Lung (tissue), 12 donors: Measurements from ENCODE around the gene EHD1. TPM values are rescaled to one million over a fixed set of nuclear protein-coding genes. Genes with fewer than 3 reads are reported as not detected.
A peak's percentile ranks its signal among the peaks of the same experiment; 100 is the strongest.

Experiments used
- ATAC-seq: fragments of 200-7000 bp; cut with Tn5 transposase; one replicate; pipeline ENCODE4 v1.9.1; 2020; ENCODE audit warnings: moderate number of reproducible peaks; ENCODE audit not compliant: insufficient read depth, low FRiP score
- DNase-seq, 3 donors: peaks; one replicate each; pipeline ENCODE4 v3.0.0-alpha.2; 2013 to 2017
- H3K27ac ChIP-seq, 2 donors: one replicate each; pipeline ENCODE4 v1.5.1; 2013; ENCODE audit warnings: mild to moderate bottlenecking in 2 of 2, moderate library complexity in 2 of 2, control low read depth in 1 of 2, inconsistent platforms in 1 of 2, low read depth in 1 of 2, low read length in 1 of 2
- H3K27me3 ChIP-seq, 3 donors: one replicate each; pipeline ENCODE4 v1.5.1; 2013; ENCODE audit warnings: low read length in 2 of 3; ENCODE audit not compliant: control insufficient read depth in 3 of 3, insufficient read depth in 3 of 3
- H3K36me3 ChIP-seq, 4 donors: one replicate each; pipeline ENCODE4 v1.5.1; 2013; ENCODE audit warnings: low read length in 4 of 4, mild to moderate bottlenecking in 1 of 4, moderate library complexity in 1 of 4; ENCODE audit not compliant: control insufficient read depth in 4 of 4, insufficient read depth in 4 of 4
- H3K4me1 ChIP-seq, 5 donors: one replicate each; pipeline ENCODE4 v1.5.1; 2013; ENCODE audit warnings: low read length in 5 of 5, mild to moderate bottlenecking in 2 of 5, moderate library complexity in 1 of 5; ENCODE audit not compliant: control insufficient read depth in 5 of 5, insufficient read depth in 5 of 5
- H3K4me3 ChIP-seq: one replicate; pipeline ENCODE4 v1.5.1; 2013; ENCODE audit warnings: mild to moderate bottlenecking, control low read depth, moderate library complexity
- H3K9ac ChIP-seq, 2 donors: one replicate each; pipeline ENCODE4 v1.5.1; 2013; ENCODE audit warnings: low read length in 2 of 2, control low read depth in 1 of 2; ENCODE audit not compliant: insufficient read depth in 1 of 2
- H3K9me3 ChIP-seq, 4 donors: one replicate each; pipeline ENCODE4 v1.5.1; 2013; ENCODE audit warnings: low read length in 3 of 4, mild to moderate bottlenecking in 1 of 4, moderate library complexity in 1 of 4; ENCODE audit not compliant: control insufficient read depth in 4 of 4, insufficient read depth in 3 of 4
- WGBS, 2 donors: extraction: QIAGEN DNeasy Blood & Tissue Kit; methylation state at CpG; one replicate each; pipeline ENCODE4 v1.1.7; 2013; 5-methylcytosine and 5-hydroxymethylcytosine counted together
- polyA plus RNA-seq, 2 donors: library from polyadenylated mRNA; stranded (reverse); fragments of 200-250 nt; gene quantifications; one replicate each; pipeline ENCODE4 v1.2.1, GENCODE V29; 2013
- total RNA-seq, 2 donors: library from RNA; depleted of rRNA in 1 of 2; stranded (reverse); fragments of >200 nt in 1 of 2; gene quantifications; one replicate each; pipeline ENCODE4 v1.2.1, GENCODE V29; 2014 to 2021
- TF ChIP-seq, protein P1 (sequence below): IDR thresholded peaks from 2 replicates; pipeline ENCODE4 v1.5.1; 2012; ENCODE audit warnings: mild to moderate bottlenecking; ENCODE audit errors: control extremely low read depth, extremely low read depth
- donor health status: control.
- donor health status: control.
- donor health status: Bipolar disorder and iron deficiency.
- donor health status: healthy.
- donor health status: DM: yes; HTN: yes; CAD: no.

EHD1 gene
- total and polyA plus RNA-seq, 4 donors: 42.1 to 144 (median 105) TPM

DNA sequence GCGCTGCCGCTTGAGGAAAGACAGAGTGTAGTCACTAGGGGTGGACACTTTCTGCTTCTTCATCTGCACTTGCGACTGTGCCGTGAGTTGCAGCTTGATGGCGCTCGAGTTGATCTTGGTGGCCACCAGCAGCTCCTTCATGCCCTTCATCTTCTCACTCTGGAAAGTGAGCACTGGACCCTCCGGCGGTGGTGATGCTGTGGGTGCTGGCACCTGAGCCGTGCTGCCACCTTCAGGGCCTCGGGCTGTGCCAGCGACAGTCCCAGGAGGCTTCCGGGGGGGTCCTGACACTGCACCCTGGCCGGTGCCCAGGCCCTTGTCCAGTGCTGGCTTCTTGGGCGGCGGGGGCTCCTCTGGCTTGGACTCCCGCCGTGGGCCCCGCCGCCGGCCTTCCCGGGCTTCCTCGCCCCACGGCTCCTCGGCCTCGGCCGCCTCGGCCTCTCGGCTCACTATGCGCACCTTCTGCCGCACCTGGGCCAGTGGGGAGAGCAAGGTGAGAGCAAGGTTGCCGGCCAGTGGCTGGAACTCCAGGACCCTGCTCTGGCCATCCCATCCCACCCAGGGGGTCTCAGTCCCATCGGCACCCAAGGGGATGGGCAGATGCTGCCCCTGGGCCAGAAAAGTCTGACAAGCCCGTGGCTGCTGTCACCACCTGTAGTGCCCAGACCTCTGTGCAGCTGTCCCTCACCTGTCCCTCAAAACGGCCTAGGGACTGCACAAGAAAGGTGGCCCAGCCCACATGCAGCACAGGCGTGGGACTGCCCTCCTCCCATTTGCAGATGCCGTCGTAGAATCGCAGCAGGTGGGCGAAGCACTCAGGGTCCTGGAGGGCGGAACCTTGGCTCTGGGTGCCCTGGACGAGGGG, 73.8 kb downstream of the EHD1 start:
- Histone ChIP-seq H3K4me1 (peaks cover 4 to 29% (median 14%) of the 10 kb centered on the region in 5 donors), H3K4me3 (no peak overlapping the region), H3K27ac (peak overlapping the region; percentile 87 to 91), H3K9ac (no peak overlapping the region), H3K9me3 (no peaks in the 10 kb centered on the region), H3K36me3 (peaks cover 0 to 19% (median 15%) of the 10 kb centered on the region in 4 donors), H3K27me3 (no peaks in the 10 kb centered on the region)
- WGBS, 2 donors: 93 to 95% methylated on average over 27 to 41 of the region's 41 CpGs
- DNase-seq (no peak), ATAC-seq (no peak)
- TF ChIP-seq, protein P1, sequence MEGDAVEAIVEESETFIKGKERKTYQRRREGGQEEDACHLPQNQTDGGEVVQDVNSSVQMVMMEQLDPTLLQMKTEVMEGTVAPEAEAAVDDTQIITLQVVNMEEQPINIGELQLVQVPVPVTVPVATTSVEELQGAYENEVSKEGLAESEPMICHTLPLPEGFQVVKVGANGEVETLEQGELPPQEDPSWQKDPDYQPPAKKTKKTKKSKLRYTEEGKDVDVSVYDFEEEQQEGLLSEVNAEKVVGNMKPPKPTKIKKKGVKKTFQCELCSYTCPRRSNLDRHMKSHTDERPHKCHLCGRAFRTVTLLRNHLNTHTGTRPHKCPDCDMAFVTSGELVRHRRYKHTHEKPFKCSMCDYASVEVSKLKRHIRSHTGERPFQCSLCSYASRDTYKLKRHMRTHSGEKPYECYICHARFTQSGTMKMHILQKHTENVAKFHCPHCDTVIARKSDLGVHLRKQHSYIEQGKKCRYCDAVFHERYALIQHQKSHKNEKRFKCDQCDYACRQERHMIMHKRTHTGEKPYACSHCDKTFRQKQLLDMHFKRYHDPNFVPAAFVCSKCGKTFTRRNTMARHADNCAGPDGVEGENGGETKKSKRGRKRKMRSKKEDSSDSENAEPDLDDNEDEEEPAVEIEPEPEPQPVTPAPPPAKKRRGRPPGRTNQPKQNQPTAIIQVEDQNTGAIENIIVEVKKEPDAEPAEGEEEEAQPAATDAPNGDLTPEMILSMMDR: no peak

DNA sequence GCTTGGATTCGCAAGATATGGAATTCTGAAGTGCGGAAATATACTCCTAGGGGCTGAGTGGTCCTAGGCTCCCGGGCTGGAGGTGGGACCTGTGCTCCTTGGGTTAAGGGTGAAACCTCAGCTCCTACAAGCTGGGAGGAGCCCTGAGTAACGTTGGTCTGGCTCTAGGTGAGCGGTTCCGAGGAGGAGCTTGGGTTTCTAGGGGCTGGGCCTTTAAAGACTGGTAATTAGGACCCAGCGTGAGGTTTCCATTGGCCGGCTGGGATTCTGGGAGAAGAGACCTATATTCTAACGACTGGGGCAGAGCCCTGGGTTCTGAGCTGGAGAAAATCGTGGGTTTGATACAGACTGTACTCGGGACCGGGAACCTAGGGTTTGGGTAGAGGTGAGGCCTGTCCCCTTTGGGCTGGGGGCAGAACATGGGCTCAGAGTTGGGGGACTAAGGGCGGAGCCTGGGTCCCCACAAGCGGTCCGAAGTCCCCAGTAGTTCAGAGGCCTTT, 74.5 kb downstream of the EHD1 start:
- H3K27ac ChIP-seq: peak overlapping the region; percentile 87 to 91
- 41 to 47% methylated on average over 15 of the region's 15 CpGs for WGBS, 2 donors
- H3K9me3 ChIP-seq: no peaks in the 10 kb centered on the region
- peak overlapping the region in 1 of 2 donors; percentile 73 for H3K9ac ChIP-seq
- no peak for ATAC-seq
- TF ChIP-seq, protein P1: no peak
- H3K36me3 ChIP-seq: peaks cover 0 to 25% (median 18%) of the 10 kb centered on the region in 4 donors
- no peaks in the 10 kb centered on the region for H3K27me3 ChIP-seq
- H3K4me1 ChIP-seq: peaks cover 0 to 24% (median 11%) of the 10 kb centered on the region in 5 donors
- H3K4me3 ChIP-seq: no peak overlapping the region
- no peak for DNase-seq

DNA sequence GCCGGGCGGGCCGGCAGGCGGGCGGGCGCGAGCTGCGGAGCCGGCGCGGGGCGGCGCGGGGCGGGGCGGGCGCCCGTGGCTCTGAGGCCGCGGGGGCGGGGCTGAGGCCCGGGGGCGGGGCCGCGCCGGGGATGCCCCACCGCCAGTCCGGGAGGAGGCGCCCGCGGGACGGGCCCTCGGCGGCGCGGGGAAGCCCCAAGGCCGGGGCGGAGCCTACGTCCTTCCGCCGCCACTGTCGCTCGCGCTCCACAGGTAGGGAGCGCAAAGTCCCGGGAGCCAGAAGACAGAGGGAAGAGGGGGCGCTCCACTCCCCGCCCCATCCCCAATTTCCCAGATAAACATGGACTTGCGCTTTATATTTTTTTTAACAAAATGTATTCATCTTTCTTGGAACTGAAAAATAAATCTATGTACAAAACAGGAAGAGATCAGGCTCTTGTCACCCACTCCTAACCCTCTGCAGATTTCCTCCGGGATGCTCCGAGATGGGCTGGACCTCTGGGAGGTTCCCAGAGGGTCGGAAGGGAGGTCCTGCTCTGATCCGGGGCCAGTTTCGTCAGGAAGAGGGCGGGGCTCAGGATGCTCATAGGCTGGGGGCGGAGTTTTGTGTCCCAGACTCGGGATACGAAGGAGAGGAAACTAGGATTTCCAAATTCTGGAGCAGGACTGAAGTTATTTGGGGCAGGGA, 75.1 kb downstream of the EHD1 start, which contains the start of gene MAP4K2:
Gene MAP4K2 (minus strand): TSS at position 57 of the 688 bp plus-strand sequence. CDS start 65 bp downstream, outside the sequence.
- peaks cover 0 to 28% (median 20%) of the 10 kb centered on the region in 4 donors for H3K36me3 ChIP-seq
- peak; percentile 94 for ATAC-seq
- H3K9me3 ChIP-seq: no peaks in the 10 kb centered on the region
- WGBS, 2 donors: 1% methylated on average over 23 to 58 of the region's 58 CpGs
- H3K4me3 ChIP-seq: peak within 1 kb of the TSS; percentile 45
- H3K9ac ChIP-seq: peak within 1 kb of the TSS; percentile 6 to 73
- H3K4me1 ChIP-seq: peaks cover 0 to 24% (median 11%) of the 10 kb centered on the region in 5 donors
- TF ChIP-seq, protein P1: no peak
- no peaks in the 10 kb centered on the region for H3K27me3 ChIP-seq
- H3K27ac ChIP-seq: peak within 1 kb of the TSS; percentile 87 to 91
- DNase-seq: peak; percentile 93 to 95 (median 95)
